ENCODE results near the gene RLN2. TPM values are rescaled to one million over a fixed set of nuclear protein-coding genes. Genes with fewer than 3 reads are reported as not detected.

RLN2 gene, protein sequence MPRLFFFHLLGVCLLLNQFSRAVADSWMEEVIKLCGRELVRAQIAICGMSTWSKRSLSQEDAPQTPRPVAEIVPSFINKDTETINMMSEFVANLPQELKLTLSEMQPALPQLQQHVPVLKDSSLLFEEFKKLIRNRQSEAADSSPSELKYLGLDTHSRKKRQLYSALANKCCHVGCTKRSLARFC
- total RNA-seq: 0.17 TPM in 1 of 2 replicates, not detected in the other

DNA sequence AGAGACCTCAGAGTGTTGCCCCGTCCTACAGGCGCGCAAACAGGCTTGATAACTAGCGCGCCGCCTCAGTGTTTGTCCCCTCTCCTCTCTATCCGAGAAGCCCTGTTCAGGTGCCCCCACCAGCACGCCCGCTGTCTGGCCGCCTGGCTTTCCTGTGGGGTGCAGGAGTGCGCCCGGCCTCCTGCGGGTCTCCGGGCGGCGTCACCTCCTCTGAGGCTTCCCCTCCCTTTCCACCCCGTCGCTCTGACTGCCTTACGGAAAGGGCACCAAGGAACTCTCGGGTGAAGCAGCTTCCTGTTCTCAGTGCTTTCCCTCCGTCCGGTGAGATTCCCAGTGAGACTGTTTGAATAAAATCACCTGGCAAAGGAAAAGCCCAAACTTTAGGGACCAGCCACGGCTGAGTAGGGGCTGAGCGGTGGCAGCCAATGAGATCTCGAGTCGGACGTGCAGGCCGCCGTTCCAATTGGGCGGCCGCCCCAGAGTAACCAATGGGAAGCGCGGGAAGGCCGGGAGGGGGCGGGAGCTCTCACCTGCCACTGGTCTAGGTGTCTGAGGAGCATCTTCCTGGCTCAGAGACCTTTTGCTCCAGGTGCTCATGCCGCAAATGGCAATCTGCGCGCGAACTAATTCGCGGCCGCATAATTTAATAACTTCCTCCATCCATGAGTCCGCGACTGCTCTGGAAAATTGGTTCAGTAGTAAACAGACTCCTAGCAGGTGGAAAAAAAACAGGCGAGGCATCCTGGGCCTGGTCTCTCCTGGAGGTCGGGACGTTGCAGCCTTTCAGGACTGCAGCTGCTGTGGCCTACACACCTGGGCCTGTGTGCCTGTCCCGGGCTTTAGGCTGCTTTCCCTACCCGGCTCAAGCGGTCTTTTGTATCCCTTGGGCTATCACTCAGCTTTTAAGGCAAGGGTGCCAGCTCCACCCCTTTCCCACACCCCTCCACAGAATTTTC, at the start of gene RLN2:
TSS of gene RLN2 (minus strand) at position 877 of the 956 bp plus-strand sequence. CDS start at position 741, 136 bp downstream.

DNA sequence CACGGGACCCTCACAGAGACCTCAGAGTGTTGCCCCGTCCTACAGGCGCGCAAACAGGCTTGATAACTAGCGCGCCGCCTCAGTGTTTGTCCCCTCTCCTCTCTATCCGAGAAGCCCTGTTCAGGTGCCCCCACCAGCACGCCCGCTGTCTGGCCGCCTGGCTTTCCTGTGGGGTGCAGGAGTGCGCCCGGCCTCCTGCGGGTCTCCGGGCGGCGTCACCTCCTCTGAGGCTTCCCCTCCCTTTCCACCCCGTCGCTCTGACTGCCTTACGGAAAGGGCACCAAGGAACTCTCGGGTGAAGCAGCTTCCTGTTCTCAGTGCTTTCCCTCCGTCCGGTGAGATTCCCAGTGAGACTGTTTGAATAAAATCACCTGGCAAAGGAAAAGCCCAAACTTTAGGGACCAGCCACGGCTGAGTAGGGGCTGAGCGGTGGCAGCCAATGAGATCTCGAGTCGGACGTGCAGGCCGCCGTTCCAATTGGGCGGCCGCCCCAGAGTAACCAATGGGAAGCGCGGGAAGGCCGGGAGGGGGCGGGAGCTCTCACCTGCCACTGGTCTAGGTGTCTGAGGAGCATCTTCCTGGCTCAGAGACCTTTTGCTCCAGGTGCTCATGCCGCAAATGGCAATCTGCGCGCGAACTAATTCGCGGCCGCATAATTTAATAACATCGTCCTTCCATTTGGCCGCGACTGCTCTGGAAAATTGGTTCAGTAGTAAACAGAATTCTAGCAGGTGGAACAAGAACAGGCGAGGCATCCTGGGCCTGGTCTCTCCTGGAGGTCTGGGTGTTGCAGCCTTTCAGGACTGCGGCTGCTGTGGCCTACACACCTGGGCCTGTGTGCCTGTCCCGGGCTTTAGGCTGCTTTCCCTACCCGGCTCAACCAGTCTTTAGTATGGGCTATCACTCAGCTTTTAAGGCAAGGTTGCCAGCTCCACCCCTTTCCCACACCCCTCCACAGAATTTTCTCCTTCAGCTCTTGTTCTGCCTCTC, 34.8 kb upstream of the RLN2 start, which contains the start of gene RLN1:
TSS of gene RLN1 (minus strand) at position 885 of the 990 bp plus-strand sequence. CDS start at position 755, 130 bp downstream.

Other genes starting within 250 kb of the RLN2 start
- not detected in 2 replicates for gene INSL6, start 119.1 kb downstream of the RLN2 start, total RNA-seq
- gene INSL4, start 73.3 kb downstream of the RLN2 start, total RNA-seq: not detected in 2 replicates
- gene RLN1, start 35.2 kb upstream of the RLN2 start, total RNA-seq: not detected in 2 replicates
- 35.4 and 43.5 TPM in 2 replicates for gene PLGRKT, start 133.2 kb upstream of the RLN2 start, total RNA-seq
- 2.5 and 2.9 TPM in 2 replicates for gene CD274, start 145.8 kb upstream of the RLN2 start, total RNA-seq
- 3.0 and 4.9 TPM in 2 replicates for gene PDCD1LG2, start 205.8 kb upstream of the RLN2 start, total RNA-seq